Measurements from ENCODE around the gene CRELD1. TPM values are rescaled to one million over a fixed set of nuclear protein-coding genes. Genes with fewer than 3 reads are reported as not detected.

CRELD1 gene
- total and polyA plus RNA-seq, 2 of the 13 experiments (the other 11 are each of a cell fraction or from before 2014, with no cell fraction given), result 27.1 to 61.9 TPM

DNA sequence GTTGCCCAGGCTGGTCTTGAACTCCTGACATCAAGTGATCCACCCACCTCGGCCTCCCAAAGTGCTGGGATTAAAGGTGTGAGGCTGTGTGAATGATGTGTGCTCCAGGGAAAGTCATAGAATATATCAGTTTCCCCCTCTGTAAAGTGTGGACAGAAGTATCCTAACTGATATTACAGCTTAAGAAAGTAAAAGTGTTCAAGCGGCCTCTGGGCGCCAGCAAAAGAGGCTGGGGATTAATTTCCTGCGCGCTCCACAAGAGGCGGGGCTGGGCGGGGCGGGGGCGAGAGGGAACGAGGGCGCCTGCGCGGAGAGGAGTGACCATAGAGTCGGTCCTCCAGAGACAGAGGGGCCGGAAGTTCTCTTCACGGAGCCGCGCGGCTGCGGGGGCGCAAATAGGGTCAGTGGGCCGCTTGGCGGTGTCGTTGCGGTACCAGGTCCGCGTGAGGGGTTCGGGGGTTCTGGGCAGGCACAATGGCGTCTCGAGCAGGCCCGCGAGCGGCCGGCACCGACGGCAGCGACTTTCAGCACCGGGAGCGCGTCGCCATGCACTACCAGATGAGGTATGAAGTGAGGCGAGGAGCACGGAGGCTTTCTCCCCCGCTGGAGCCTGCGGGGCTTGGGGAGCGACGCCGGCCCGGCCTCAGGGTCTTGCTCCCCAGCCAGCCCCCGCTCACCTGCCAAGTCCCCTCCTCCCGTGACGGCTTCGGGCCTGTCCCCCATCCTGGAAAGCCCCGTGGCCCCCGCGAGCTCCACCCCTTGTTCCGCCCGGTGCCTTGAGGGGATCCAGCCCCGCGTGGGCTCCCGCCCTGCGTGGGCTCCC, 43.2 kb upstream of the CRELD1 start, which contains the start of gene JAGN1 (continued):
- TF ChIP-seq, protein P1, sequence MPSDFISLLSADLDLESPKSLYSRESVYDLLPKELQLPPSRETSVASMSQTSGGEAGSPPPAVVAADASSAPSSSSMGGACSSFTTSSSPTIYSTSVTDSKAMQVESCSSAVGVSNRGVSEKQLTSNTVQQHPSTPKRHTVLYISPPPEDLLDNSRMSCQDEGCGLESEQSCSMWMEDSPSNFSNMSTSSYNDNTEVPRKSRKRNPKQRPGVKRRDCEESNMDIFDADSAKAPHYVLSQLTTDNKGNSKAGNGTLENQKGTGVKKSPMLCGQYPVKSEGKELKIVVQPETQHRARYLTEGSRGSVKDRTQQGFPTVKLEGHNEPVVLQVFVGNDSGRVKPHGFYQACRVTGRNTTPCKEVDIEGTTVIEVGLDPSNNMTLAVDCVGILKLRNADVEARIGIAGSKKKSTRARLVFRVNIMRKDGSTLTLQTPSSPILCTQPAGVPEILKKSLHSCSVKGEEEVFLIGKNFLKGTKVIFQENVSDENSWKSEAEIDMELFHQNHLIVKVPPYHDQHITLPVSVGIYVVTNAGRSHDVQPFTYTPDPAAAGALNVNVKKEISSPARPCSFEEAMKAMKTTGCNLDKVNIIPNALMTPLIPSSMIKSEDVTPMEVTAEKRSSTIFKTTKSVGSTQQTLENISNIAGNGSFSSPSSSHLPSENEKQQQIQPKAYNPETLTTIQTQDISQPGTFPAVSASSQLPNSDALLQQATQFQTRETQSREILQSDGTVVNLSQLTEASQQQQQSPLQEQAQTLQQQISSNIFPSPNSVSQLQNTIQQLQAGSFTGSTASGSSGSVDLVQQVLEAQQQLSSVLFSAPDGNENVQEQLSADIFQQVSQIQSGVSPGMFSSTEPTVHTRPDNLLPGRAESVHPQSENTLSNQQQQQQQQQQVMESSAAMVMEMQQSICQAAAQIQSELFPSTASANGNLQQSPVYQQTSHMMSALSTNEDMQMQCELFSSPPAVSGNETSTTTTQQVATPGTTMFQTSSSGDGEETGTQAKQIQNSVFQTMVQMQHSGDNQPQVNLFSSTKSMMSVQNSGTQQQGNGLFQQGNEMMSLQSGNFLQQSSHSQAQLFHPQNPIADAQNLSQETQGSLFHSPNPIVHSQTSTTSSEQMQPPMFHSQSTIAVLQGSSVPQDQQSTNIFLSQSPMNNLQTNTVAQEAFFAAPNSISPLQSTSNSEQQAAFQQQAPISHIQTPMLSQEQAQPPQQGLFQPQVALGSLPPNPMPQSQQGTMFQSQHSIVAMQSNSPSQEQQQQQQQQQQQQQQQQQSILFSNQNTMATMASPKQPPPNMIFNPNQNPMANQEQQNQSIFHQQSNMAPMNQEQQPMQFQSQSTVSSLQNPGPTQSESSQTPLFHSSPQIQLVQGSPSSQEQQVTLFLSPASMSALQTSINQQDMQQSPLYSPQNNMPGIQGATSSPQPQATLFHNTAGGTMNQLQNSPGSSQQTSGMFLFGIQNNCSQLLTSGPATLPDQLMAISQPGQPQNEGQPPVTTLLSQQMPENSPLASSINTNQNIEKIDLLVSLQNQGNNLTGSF (CRISPR knock-in tag; IDR thresholded peaks at IDR 0.05), result 0 out of 2 replicates have a peak, but pooled peaks have one; percentile 68
- TF ChIP-seq HMG20A (CRISPR knock-in tag; IDR thresholded peaks at IDR 0.05; ENCODE audit: borderline replicate concordance) (0 out of 2 replicates have a peak, but pooled peaks have one; percentile 15), ZNF17 (CRISPR knock-in tag; IDR thresholded peaks at IDR 0.05) (no peak), ISL2 (CRISPR knock-in tag; IDR thresholded peaks at IDR 0.05) (peak; percentile 41; the same call in 1 of the 2 replicates), ZNF431 (CRISPR knock-in tag; IDR thresholded peaks at IDR 0.05; ENCODE audit: borderline replicate concordance, low read depth) (no peak; the same call in 1 of the 2 replicates), KLF13 (CRISPR knock-in tag; IDR thresholded peaks at IDR 0.05) (no peak), RNF2 (conservative IDR thresholded peaks at IDR 0.05; ENCODE audit: low read depth) (no peak), KLF16 (CRISPR knock-in tag; IDR thresholded peaks at IDR 0.05) (peak in 1 of 2 experiments; percentile 80; a peak in 2 of 4 replicates), ZFY (CRISPR knock-in tag; IDR thresholded peaks at IDR 0.05) (peak; percentile 97), ZNF768 (CRISPR knock-in tag; IDR thresholded peaks at IDR 0.05) (peak; percentile 79; the same call in 1 of the 2 replicates), BRCA1 (CRISPR knock-in tag; IDR thresholded peaks at IDR 0.05) (no peak), YEATS4 (CRISPR knock-in tag; IDR thresholded peaks at IDR 0.05; ENCODE audit: borderline replicate concordance) (peak; percentile 93), TP53 (CRISPR knock-in tag; conservative IDR thresholded peaks at IDR 0.05) (peak; percentile 53; the same call in 1 of the 2 replicates), FOXO1 (CRISPR knock-in tag; IDR thresholded peaks at IDR 0.05) (peak; percentile 36; the same call in 1 of the 2 replicates), NFE2 (CRISPR knock-in tag; IDR thresholded peaks at IDR 0.05) (no peak), ZNF792 (CRISPR knock-in tag; IDR thresholded peaks at IDR 0.05) (peak; percentile 57; the same call in 1 of the 2 replicates), SIX1 (CRISPR knock-in tag; IDR thresholded peaks at IDR 0.05; ENCODE audit: borderline replicate concordance) (0 out of 2 replicates have a peak, but pooled peaks have one; percentile 36)
- TF ChIP-seq, protein P2, sequence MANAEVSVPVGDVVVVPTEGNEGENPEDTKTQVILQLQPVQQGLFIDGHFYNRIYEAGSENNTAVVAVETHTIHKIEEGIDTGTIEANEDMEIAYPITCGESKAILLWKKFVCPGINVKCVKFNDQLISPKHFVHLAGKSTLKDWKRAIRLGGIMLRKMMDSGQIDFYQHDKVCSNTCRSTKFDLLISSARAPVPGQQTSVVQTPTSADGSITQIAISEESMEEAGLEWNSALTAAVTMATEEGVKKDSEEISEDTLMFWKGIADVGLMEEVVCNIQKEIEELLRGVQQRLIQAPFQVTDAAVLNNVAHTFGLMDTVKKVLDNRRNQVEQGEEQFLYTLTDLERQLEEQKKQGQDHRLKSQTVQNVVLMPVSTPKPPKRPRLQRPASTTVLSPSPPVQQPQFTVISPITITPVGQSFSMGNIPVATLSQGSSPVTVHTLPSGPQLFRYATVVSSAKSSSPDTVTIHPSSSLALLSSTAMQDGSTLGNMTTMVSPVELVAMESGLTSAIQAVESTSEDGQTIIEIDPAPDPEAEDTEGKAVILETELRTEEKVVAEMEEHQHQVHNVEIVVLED (CRISPR knock-in tag; IDR thresholded peaks at IDR 0.05; ENCODE audit: borderline replicate concordance), result peak; percentile 66; the same call in 1 of the 2 replicates
- TF ChIP-seq, protein P3, sequence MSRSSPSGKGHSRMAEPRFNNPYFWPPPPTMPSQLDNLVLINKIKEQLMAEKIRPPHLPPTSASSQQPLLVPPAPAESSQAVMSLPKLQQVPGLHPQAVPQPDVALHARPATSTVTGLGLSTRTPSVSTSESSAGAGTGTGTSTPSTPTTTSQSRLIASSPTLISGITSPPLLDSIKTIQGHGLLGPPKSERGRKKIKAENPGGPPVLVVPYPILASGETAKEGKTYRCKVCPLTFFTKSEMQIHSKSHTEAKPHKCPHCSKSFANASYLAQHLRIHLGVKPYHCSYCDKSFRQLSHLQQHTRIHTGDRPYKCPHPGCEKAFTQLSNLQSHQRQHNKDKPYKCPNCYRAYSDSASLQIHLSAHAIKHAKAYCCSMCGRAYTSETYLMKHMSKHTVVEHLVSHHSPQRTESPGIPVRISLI (CRISPR knock-in tag; IDR thresholded peaks at IDR 0.05; ENCODE audit: borderline replicate concordance), result peak; percentile 57; the same call in 1 of the 2 replicates
